MM.1S (cell line): ENCODE results near the gene TRIM29.

Source experiments
- DNase-seq: peaks from one replicate; pipeline ENCODE4 v3.0.0-alpha.2; 2015
- H2AFZ ChIP-seq: fragments of 300-600 bp; sonication (generic); 2 replicates; pipeline ENCODE4 v1.6.0; 2016; ENCODE audit warnings: antibody characterized with exemption, low read length
- H3F3A ChIP-seq: fragments of 300-600 bp; sonication (generic); 2 replicates; pipeline ENCODE4 v1.6.1; 2016; ENCODE audit warnings: mild to moderate bottlenecking, antibody characterized with exemption, low read length, moderate library complexity, mixed read lengths; ENCODE audit not compliant: insufficient read depth
- H3K27ac ChIP-seq: fragments of 300-600 bp; sonication (generic); 2 replicates; pipeline ENCODE4 v1.5.1; 2016; ENCODE audit warnings: mild to moderate bottlenecking, low read length
- H3K27me3 ChIP-seq: fragments of 300-600 bp; sonication (generic); replicated peaks from 2 replicates; pipeline ENCODE4 v1.6.0; 2016; ENCODE audit warnings: low read length; ENCODE audit not compliant: insufficient read depth
- H3K36me3 ChIP-seq: fragments of 300-600 bp; sonication (generic); replicated peaks from 2 replicates; pipeline ENCODE4 v1.6.1; 2016; ENCODE audit warnings: mild to moderate bottlenecking, low read length, mixed read lengths; ENCODE audit not compliant: insufficient read depth
- H3K4me1 ChIP-seq: fragments of 300-600 bp; sonication (generic); 2 replicates; pipeline ENCODE4 v1.6.1; 2016; ENCODE audit warnings: low read length, mixed read lengths
- H3K4me2 ChIP-seq: fragments of 300-600 bp; sonication (generic); 2 replicates; pipeline ENCODE4 v1.6.0; 2016; ENCODE audit warnings: low read depth, low read length
- H3K4me3 ChIP-seq: fragments of 300-600 bp; sonication (generic); 2 replicates; pipeline ENCODE4 v1.5.1; 2016; ENCODE audit warnings: low read length, mixed read lengths
- H3K79me2 ChIP-seq: fragments of 300-600 bp; sonication (generic); 2 replicates; pipeline ENCODE4 v1.6.1; 2016; ENCODE audit warnings: mixed run types, low read length, mixed read lengths
- H3K9ac ChIP-seq: fragments of 300-600 bp; sonication (generic); 2 replicates; pipeline ENCODE4 v1.6.1; 2016; ENCODE audit warnings: low read length, mixed read lengths
- H3K9me2 ChIP-seq: fragments of 300-600 bp; sonication (generic); replicated peaks from 2 replicates; pipeline ENCODE4 v1.6.1; 2016; ENCODE audit warnings: mild to moderate bottlenecking, low read length, mixed read lengths; ENCODE audit not compliant: insufficient read depth
- H3K9me3 ChIP-seq: fragments of 300-600 bp; sonication (generic); replicated peaks from 2 replicates; pipeline ENCODE4 v1.6.1; 2016; ENCODE audit warnings: mild to moderate bottlenecking, low read length, mixed read lengths; ENCODE audit not compliant: insufficient read depth
- H4K20me1 ChIP-seq: fragments of 300-600 bp; sonication (generic); 2 replicates; pipeline ENCODE4 v1.6.1; 2016; ENCODE audit warnings: mild to moderate bottlenecking, low read length, moderate library complexity, mixed read lengths; ENCODE audit not compliant: insufficient read depth
- EZH2 ChIP-seq: fragments of 300-600 bp; sonication (generic); optimal IDR thresholded peaks from 2 replicates; pipeline ENCODE3; 2017; ENCODE audit warnings: low read depth, mild to moderate bottlenecking, antibody characterized with exemption, low read length, mixed read lengths
- EZH2phosphoT487 ChIP-seq: fragments of 300-600 bp; sonication (generic); IDR thresholded peaks from 2 replicates; pipeline ENCODE4 v1.6.1; 2018; ENCODE audit warnings: antibody characterized with exemption, low read length
- TF ChIP-seq, protein P1 (sequence below): fragments of 300-600 bp; sonication (generic); IDR thresholded peaks from 2 replicates; pipeline ENCODE4 v1.5.1; 2016; ENCODE audit warnings: antibody characterized with exemption, low read length, mixed read lengths

The TRIM29 gene

DNA sequence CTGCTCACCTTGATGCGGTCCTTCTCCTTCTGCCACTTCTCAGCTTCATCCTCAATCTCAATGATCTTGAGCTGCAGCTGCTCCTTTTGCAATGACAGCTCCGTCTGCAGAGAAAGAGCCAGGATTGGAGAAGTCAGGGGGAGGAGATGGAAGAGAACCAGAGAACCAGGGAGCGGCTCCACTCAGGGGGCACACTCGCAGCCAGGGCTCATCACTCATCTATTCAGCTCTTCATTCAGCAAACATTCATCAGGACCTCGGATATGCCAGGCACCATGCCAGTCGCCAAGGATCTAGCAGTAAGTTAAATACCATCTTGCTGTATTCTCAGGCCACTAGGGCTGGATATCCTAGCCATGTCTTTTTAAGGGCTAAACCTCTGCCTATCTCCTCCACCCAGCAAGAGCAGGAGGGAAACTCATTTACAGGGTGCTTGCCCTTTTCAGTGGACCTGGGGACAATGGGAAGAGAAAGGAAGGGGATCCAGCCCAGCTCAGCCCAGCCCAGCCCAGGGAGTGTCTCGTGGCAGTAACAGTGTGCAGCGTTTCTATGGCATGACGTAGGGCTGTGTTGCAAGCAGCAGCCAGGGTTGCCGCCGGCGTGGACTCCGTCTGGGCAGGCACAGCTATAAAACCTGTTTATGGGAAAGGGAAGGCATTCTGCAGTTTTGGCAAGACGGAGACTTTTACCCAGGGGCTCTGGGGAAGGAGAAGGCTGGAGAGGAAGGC lies 9.4 kb downstream of the TRIM29 start:
- no peaks in the 10 kb centered on the region for H3K9me3 ChIP-seq
- no peak overlapping the region for H3K4me3 ChIP-seq
- TF ChIP-seq EZH2 = no peak
- TF ChIP-seq, protein P1, sequence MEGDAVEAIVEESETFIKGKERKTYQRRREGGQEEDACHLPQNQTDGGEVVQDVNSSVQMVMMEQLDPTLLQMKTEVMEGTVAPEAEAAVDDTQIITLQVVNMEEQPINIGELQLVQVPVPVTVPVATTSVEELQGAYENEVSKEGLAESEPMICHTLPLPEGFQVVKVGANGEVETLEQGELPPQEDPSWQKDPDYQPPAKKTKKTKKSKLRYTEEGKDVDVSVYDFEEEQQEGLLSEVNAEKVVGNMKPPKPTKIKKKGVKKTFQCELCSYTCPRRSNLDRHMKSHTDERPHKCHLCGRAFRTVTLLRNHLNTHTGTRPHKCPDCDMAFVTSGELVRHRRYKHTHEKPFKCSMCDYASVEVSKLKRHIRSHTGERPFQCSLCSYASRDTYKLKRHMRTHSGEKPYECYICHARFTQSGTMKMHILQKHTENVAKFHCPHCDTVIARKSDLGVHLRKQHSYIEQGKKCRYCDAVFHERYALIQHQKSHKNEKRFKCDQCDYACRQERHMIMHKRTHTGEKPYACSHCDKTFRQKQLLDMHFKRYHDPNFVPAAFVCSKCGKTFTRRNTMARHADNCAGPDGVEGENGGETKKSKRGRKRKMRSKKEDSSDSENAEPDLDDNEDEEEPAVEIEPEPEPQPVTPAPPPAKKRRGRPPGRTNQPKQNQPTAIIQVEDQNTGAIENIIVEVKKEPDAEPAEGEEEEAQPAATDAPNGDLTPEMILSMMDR = no peak
- no peak for TF ChIP-seq EZH2phosphoT487
- H3F3A ChIP-seq = no peaks in the 10 kb centered on the region
- no peak overlapping the region for H3K9ac ChIP-seq
- DNase-seq = no peak
- no peaks in the 10 kb centered on the region for H3K36me3 ChIP-seq
- no peaks in the 10 kb centered on the region for H3K4me1 ChIP-seq
- peaks cover 70% of the 10 kb centered on the region for H3K27me3 ChIP-seq
- H4K20me1 ChIP-seq = no peaks in the 10 kb centered on the region
- no peak overlapping the region for H3K4me2 ChIP-seq
- no peak overlapping the region for H2AFZ ChIP-seq
- no peaks in the 10 kb centered on the region for H3K9me2 ChIP-seq
- no peaks in the 10 kb centered on the region for H3K79me2 ChIP-seq
- no peak overlapping the region for H3K27ac ChIP-seq

DNA sequence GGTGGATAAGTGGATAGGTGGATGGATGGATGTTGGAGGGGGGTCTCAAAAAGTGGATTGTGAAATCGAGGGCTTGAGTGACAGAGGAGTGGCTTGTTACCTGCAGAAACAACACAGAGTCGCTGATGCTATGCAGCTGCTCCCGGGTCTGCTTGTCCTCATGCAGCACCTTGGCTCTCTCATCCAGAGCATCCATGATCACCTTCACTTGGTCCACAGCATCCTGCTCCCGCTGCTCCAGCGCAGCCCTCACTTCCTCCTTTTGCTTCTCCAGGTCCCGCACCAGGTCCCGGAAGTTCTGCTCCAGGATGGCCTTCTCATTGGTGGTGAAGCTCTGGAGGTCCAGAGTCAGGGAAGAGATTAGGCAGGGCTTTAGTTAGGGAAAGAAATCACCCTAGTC lies 10.7 kb downstream of the TRIM29 start:
- no peak overlapping the region for H3K4me2 ChIP-seq
- no peaks in the 10 kb centered on the region for H3K36me3 ChIP-seq
- no peaks in the 10 kb centered on the region for H3K9me2 ChIP-seq
- no peaks in the 10 kb centered on the region for H3K4me1 ChIP-seq
- H3K27ac ChIP-seq = no peak overlapping the region
- H3K79me2 ChIP-seq = no peaks in the 10 kb centered on the region
- H3K9me3 ChIP-seq = no peaks in the 10 kb centered on the region
- peaks cover 65% of the 10 kb centered on the region for H3K27me3 ChIP-seq
- no peak overlapping the region for H3K4me3 ChIP-seq
- TF ChIP-seq EZH2phosphoT487 (no peak), EZH2 (no peak)
- TF ChIP-seq, protein P1 = no peak
- no peaks in the 10 kb centered on the region for H4K20me1 ChIP-seq
- no peaks in the 10 kb centered on the region for H3F3A ChIP-seq
- no peak for DNase-seq
- no peak overlapping the region for H2AFZ ChIP-seq
- no peak overlapping the region for H3K9ac ChIP-seq

DNA sequence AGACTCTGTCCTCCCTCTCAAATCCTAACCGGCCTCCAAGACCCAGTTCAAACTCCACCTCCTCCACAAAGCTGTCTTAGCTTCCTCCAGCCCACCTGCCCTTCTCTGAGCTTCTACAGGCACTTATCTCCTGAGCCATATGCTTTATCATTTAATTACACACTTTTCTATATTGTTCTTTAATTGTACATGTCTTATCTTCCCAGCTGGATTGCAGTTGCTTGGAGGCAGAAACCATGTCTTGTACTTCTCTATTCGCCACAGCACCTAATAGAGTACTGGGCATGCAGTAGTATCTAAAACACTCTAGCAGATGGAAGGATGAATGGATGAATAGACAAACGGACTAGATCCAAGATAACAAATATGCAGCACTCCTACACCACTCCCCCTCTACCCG lies 11.3 kb downstream of the TRIM29 start:
- peaks cover 64% of the 10 kb centered on the region for H3K27me3 ChIP-seq
- no peak overlapping the region for H3K27ac ChIP-seq
- no peak overlapping the region for H2AFZ ChIP-seq
- no peak overlapping the region for H3K4me2 ChIP-seq
- H3K9ac ChIP-seq = no peak overlapping the region
- no peaks in the 10 kb centered on the region for H3K36me3 ChIP-seq
- no peaks in the 10 kb centered on the region for H3K79me2 ChIP-seq
- H3K4me1 ChIP-seq = no peaks in the 10 kb centered on the region
- no peaks in the 10 kb centered on the region for H3K9me3 ChIP-seq
- no peak for DNase-seq
- TF ChIP-seq EZH2phosphoT487 (no peak), EZH2 (no peak)
- TF ChIP-seq, protein P1 = no peak
- no peaks in the 10 kb centered on the region for H4K20me1 ChIP-seq
- no peak overlapping the region for H3K4me3 ChIP-seq
- no peaks in the 10 kb centered on the region for H3F3A ChIP-seq
- no peaks in the 10 kb centered on the region for H3K9me2 ChIP-seq
